ENCODE data around the gene PGM1.

PGM1 gene

DNA sequence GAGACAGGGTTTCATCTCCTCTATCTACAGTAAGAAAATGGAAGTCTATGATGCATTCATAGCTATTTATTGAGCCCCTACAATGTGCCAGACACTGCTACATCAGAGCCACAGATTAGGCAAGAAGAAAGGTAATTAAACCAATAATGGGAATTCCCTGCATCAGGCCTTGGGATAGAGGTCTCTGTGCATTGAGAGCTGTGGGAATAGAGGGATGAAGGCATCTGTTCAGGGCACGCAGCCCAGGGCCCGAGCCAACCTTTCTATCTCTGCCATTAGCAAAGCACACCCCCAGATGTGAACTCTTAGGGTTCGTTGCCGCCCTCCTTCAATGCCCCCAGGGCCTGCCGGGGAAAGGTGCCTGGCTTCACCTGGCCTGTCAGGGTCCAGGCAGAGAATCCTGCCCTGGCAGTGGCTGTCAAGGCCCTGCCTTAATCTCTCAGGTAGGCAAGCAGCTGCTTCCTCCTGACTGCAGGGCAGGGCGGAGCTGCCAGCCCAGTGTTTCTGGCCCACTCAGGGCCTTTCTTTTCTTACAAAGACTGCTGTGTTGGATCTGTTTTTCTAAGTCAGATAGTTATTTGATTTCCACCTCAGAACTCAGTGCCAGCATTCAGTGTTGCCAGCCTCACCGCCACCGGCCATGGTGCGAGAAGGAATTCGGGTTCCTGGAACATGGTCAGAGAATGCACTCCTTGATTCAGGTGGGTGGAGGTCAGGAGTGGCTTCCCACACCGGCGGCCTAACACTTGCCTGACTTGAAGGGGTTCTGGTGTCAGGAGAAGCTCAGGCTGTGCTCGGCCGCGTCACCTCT, 76.1 kb downstream of the PGM1 start:
- DNase-seq: no peak

DNA sequence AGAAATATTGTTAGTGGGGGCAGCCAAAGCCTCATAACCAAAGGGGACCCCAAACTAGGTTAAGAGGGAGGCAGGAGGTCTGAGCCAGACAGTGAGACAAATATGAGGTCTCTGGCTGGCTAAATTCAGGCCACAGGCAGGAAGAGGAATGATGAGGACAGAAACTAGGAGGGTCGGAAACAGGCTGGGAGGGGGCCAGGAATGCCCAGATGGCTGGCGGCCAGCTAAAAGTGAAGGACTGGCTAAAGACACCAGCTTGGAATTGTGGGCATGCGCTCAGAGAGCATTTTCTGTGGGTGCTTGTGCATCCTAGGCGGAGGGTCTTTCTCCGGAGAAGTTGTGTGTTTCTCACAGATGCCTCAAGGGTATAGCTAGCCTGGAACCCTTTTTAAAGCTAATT, 77.0 kb downstream of the PGM1 start:
- no peak for DNase-seq

DNA sequence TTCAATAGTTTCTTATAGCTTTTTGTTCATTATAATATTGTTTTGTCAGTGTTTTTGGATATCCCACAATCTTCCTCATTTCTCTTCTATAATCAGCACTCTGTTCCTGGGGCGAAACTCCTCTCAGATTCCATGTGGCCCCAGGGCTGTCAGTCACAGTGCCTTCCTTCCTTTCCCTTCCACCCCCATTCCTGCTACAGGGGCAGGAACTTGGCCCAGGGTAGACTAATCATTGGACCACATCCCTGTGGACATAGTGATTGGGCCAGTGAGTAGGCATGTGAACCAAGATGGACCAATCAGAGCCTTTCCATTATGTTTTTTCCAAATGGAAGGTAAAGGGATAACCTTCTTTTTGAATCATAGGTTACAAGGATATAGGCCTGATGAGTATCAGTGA, 78.3 kb downstream of the PGM1 start:
- DNase-seq: no peak

DNA sequence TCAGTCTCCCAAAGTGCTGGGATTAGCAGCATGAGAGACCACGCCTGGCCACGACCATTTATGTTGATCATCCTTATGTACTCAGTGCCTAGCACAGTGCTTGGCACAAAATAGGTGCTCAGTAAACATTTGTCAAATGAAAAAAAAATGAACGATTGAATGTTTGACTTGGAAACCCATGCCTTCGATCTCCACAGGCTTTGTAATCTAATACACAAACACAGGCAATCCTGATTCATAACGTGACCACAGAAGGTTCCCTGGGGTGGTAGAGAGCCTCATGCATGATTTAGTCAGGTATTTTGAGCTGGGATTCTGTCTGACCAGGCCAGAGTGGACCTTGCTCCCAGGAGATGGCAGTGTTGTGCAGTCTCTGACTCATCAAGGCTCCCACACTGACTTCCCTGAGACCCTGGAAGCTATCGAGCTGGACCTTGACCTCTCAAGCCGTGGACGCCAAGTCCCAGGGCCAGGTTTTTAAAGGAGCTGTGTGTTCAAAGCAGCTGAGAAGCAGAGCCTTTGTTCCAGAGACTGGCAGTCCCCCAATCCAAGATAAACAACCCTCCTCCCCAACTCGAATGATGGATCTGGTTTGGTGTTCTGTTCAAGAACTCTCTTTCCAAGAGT, 81.1 kb downstream of the PGM1 start:
- DNase-seq: peak in 1 of 2 experiments; percentile 46

DNA sequence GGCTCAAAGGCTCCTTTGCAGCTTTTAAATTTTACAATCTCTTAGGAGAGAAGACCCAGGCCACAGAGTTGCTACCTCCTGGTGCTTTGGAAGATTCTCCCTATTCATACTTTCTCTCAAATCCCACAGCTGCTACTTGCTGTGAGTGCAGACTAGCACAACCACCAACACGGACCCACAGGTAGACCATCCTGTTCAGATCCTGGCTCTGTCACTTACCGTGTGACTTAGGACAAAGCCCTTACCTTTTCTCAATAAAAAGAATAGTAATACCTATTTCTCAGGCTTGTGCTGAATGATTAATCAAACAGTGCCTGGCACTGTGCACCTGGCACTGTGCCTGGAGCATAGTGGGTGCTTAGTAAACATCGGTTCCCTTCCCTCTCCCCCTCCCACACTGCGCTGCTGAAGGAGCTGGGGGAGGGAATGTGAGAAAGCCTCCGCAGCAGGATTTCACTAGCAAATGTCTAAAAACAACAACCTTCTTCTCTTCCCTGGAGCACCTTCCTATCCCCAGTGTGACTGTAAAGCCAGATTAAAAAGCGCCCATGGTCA, 81.7 kb downstream of the PGM1 start:
- no peak for DNase-seq

DNA sequence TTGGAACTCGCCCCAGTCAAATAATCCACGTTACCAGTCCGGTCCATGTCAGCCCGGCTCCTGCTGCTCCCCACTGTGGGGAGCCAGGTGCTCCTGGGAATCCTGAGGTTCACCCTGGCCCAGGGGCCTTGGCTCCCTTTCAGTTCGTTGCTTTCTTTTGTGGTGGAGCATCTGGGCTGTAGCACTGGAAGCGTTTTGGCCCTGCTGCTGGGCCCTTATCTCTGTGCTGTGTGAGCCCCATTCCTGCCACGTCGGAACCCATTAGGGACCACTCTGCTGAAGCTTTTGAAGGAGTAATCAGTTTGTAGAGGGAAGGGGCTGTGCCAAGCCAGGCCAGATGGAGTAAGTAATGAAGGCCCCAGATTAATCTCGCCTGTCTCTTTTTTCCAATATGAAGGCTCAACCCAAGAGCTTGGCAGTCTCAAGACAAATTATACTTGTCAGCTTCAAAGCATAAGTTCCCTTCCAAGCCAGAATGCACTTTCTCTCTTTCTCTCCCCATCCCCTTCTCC, 82.3 kb downstream of the PGM1 start:
- DNase-seq: no peak

DNA sequence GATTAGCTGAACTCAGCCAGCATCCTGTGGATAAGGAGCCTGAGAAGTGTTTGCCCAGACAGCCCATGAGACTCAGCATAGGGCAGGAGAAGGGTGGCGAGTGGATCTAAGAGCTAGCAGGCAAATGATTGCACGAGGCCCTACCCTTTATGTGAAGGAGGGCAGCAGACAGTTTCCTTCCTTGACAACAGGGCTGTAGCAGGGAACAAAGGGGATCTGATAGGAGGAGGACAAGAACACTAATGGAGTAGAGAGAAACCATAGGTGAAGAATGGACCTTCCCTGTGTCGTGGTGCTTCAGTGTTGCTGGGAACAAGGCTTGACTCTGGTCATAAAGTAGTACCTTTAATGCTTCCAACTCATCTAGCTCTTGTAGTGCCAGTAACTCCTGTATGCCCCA, 84.3 kb downstream of the PGM1 start:
- no peak for DNase-seq

DNA sequence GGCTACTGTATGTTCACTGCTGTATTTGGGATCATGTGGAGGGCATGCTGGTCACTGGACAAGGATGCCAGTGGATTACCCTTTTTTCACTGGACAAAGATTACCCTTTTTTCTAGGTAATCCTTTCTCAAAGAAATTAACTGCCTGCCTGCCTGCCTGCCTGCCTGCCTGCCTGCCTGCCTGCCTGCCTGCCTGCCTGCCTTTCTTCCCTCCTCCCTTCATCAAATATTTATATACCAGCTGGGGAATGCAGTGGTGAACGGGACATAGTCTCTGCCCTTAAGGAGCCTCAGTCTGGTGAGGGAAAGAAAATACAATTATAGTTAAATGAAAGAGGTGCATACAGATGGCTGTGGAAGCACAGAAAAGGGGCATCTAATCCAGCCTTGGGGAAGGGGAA, 85.0 kb downstream of the PGM1 start:
- DNase-seq: no peak

DNA sequence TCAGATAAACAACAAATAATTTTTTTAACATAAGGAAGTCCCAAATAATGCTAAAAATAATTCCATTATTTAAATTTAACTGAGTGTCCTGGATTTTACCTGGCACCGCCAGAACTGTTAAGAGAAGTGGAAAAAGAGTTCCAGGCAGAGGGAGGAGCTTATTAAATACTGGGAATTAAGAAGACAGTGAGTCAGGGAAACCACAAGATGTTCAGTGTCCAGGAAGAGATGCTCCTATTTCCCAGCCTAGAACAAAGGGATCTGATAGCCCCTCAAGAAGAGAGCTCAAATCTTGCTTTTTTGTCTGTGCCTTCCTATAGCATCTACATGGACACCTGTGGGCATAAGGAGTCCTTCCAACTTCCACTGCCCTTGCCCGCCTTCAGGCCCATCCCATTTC, 85.9 kb downstream of the PGM1 start:
- DNase-seq: no peak

DNA sequence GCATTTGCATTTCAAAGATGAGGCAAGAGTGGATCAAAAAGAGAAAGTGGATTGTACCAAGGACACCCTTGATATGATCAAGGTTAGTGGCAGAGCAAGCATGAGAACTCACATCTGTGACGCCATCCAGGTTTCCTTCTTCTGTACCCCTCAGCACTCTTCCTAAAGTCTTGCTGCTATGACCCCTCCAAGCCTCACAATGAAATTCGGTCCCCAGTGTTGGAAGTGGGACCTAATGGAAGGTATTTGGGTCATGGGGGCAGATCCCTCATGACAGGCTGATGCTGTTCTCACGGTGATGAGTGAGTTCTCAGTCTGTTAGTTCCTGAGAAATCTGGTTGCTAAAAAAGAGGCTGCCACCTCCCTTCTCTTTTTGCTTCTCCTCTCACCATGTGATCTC, 86.4 kb downstream of the PGM1 start:
- DNase-seq: no peak

DNA sequence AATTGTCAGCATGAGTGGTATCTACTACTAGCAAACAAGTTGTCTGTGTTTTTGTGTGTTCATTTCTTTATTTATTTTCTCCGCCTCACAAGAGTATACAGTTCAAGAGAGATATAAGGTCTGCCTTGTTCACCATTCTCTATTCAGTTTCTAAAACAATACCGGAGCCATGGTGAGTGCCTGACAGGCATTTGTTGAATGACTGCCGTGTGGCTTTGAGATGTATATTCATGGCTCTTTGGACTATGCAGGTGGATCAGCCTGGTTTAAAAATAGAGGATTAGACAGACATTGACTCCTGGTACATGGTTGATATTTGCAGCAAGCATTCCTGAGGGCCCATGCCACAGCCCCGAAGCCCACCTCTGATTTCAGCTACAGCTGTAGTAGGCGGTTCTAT, 89.7 kb downstream of the PGM1 start:
- no peak for DNase-seq

DNA sequence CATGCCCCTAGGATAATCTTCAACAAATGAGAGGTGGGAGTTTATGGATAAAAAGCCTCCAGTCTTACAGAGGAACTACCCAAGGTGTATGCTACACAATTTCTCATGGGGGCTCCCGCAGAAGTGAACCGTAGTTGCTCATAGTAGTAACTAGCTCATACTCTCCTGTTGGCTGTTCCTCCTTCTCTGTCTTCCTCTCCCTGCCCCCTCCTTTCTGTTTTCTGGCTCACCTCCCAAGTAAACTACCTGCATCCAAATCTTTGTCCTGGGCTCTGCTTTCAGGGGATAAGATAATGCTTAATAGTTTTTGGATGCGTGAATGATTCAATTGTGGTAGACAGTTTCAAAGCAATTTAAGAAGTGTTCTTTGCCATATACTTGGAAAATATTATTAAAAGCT, 90.5 kb downstream of the PGM1 start:
- DNase-seq: no peak

DNA sequence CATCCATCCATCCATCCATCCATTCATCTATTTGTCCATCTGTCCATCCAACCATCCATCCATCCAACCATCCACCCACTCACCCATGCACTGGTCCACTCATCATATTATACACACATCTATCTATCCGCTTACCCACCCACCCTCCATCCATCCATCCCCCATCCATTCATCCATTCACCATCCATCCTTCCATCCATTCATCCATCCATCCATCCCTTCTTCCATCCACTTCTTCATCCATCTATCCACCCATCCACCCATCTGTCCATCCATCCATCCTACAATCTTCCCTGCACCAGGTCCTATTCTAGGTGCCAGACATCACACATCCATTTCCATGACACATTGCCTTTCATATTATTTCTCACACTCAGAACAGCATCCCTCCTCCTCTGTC, 93.5 kb downstream of the PGM1 start:
- DNase-seq: no peak

DNA sequence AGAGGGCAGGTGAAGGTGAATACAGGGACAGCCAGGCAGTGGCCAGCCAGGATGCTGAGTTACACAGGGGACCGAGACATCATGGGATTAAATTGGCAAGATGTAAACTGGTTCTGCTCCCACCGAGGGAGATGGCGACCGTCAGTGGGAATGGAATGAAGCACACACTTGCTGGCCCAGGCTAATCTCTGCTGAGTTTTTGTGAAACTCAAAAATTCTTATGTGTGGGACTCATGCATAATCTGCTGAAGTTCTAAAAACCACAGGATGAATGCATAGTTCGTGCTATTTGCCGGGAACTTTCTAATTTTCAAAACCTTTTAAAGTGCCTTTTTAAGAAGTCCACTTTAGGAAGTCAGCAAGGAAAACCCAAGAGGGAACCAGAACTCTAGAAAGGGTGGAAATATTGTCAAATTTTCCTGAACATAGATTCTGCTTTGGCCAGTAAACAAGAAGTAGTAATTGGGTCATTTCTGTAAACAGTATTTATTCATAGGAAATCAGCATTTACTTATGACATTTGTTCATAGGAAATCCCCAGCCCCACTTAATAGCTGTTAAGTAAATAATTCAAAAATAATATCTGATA, 95.2 kb downstream of the PGM1 start:
- DNase-seq: no peak

DNA sequence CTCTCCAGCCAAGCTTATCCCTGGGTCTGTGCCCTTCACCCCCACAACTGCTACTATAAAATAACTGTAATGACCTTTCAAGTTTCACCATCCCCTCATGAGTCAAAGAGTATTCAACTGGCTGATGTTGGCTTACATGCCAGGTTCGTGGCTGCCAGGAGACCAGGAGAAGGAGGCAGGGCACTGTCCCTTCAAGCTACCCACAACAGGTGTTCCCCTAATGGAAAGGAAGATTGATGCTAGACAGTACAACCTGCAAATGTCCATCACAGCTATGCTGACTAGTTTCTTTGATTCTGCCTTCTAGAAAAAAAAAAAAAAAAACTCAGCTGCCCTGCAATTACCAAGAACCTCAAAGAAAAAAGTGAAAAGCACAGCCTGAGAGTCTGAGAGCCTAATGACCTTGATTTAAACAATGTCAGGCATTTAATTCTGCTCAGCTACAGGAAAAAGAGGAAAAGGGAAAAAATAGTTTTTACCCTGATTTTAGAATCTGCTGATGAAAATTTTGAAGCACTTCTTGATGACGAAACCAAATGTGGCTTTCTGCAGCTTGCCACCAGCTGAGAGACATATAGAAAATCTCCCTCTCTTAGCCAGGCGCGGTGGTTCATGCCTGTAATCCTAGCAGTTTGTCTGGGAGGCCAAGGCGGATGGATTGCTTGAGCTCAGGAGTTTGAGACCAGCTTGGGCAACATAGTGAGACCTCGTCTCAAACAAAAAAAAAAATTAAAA, 97.9 kb downstream of the PGM1 start:
- no peak for DNase-seq

DNA sequence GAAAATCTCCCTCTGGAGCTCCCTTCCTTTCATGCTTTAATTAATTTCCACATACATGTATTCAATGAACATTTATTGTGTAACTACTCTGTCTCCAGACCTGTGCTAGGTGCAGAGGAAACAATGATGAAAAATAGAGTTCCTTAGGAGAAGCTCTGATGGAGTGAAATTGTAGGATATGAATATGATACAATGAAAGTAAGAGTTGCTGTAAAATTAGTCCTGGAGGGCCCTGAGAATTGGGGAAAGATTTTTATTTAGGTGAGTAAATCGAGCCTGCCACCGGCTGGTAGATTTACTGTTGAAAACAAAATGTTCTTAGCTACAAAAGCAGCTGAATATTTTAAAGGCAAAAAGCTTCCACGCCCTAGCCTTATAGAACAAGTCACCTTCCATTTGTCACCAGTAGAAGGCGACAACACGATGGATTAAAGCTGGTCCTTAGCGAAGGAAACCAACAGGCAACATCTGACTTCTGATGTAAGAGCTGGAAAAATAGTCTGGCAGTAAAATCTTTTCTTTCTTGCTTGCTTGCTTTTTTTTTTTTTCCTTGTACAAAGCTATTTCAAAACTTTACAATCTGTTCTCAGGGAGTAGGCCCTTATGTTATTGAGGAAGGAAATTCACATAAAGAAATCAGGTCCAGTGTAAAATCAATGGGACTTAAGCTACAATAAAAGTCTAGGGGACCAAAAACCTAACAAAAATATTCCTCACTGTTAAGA, 98.7 kb downstream of the PGM1 start:
- peak in 1 of 2 experiments; percentile 73 for DNase-seq

DNA sequence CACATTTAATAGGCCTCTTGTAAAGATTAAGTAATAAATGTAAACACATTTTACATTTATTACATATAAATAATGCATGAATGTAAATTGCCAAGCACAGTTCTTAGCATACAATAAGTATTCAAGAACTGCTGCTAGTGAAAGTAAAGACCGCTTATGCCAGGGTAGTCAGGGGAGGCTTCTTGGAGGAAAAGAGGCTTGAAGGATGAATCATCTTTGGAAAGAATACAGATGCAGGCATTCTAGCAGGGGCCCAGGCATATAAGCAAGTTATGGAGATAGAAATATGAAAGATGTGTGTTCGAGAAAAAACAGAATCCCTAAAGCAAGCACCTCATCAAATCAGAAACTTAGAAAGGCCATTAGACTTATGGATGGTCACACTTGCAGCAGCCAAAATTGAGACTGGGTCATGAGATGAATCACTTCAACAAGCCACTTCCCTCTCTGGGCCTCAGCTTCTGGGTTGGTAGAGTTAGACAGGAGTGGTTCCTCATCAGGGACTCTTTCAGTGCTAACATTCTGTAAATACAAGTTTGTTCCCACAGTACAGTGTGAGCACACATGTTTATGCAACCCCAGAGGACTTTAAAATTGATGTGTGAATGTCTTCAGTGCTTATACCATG, 100.8 kb downstream of the PGM1 start:
- no peak for DNase-seq

DNA sequence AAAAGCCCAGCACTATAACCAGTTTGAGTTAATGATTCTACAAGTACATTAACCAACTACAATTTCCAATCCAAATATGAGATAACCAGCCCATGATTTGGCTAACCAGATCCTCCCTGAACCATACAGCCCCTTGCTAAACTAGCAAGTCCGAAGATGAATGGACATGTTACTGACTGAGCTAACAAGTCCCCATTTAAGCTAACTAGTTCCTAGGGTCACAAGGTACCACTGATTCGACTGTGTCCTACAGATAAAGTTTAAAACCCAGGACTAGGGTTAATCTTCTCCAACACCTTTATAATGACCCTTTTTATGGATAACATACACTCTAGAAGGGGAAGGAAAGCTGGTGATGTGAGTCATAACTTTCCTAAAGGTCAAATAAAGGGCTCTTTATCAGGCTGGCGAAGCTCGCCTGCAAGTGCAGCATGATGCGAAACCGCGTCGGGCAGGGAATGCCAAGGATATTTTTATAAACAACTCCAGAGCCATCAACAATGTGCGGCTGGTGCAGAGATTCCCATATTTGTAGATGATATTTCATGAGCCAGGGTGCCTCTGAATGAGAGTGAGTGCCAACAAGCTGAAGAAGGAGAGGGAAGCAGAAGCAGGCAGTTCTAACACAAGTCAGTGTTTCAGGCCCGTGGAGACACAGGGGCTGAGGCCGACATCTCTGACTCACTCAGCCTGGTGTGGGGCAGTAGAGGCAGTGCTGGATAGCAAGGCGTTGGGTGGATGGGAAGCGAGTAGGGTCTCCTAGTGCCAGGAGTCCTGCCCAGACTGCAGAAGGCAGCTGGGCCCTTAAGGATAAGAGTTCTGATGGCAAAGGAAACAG, 105.0 kb downstream of the PGM1 start:
- DNase-seq: no peak

DNA sequence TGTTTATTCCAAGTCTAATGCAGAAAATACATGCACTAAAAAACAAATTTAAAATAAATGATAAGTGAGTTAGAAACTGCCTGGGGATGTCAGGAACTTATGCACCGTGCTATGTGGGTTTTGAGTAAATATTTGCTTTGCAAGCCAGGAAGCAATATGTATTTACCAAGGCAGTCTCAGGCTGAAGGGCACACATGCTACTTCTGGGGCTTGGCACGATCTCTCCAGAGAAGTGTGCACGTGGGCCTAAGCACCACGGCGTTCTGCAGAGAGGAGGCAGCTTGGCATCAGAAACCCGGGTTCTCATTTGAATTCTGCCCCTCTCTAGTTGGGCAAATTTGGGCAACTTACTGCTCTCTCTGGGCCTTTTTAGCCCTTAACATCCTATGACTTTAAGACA, 108.0 kb downstream of the PGM1 start:
- DNase-seq: no peak

DNA sequence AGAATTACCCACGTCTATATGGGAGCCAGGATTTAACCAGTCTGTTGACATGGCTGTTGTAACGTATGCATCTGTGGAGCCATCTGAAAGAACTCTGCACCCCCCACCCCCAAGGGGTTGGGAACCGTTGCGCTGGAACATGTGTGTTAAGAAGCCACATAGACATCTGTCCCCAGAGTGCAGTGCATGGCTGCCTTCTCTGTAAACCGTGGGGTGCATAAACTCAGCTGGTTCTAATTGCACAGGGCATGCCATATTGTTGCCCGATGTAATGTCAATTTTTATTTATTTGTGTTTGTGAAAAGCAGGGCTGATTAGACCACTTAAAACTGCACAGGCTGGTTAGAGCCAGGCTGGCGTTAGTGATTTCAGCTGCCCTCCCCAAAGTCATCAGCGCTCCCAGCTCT, 110.5 kb downstream of the PGM1 start:
- DNase-seq: no peak

DNA sequence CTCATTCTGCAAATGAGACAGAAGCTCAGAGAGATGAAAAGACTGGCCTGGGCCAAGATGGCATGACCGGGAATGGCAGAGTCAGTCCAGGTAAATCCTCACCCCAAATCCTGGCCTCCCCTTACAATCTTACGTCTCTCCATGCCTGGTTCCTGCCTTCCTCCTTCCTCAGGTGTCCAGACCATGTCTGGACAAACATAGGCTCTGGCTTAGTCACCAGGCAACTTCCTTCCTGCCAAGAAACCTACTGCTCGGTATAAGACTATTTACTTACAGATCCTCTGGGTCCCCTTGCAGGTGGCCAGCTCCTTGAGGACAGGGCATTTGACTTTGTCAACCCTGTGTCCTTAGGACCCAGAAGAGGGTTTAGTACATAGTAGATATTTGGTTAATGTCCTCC, 111.2 kb downstream of the PGM1 start:
- no peak for DNase-seq
